H7 (cell line): ENCODE results near the gene PLSCR4. TPM values are rescaled to one million over a fixed set of nuclear protein-coding genes. Genes with fewer than 3 reads are reported as not detected.
"Not testable (repeated sequence)": the region's sequence is repeated elsewhere in the genome, so short reads cannot be mapped to it uniquely, and the experiment has no call there.

ENCODE experiments used
- DNase-seq: peaks from one replicate; pipeline ENCODE4 v3.0.0; 2012
- H3K27me3 ChIP-seq: 2 replicates; pipeline ENCODE4 v1.6.0; 2011; ENCODE audit warnings: mild to moderate bottlenecking, low read length; ENCODE audit not compliant: control insufficient read depth, insufficient read depth
- H3K36me3 ChIP-seq: replicated peaks from 2 replicates; pipeline ENCODE4 v1.5.1; 2011; ENCODE audit warnings: low read length; ENCODE audit not compliant: control insufficient read depth, insufficient read depth
- H3K4me3 ChIP-seq: 2 replicates; pipeline ENCODE4 v1.5.1; 2011; ENCODE audit warnings: low read depth, mild to moderate bottlenecking, control low read depth, low read length, moderate library complexity; ENCODE audit not compliant: insufficient read depth
- total RNA-seq: library from RNA; depleted of rRNA; stranded (reverse); fragments of >200 nt; shearing (Covaris generic); gene quantifications from 2 replicates; pipeline ENCODE4 v1.2.3, GENCODE V29; 2014; rRNA removed

The PLSCR4 gene, protein sequence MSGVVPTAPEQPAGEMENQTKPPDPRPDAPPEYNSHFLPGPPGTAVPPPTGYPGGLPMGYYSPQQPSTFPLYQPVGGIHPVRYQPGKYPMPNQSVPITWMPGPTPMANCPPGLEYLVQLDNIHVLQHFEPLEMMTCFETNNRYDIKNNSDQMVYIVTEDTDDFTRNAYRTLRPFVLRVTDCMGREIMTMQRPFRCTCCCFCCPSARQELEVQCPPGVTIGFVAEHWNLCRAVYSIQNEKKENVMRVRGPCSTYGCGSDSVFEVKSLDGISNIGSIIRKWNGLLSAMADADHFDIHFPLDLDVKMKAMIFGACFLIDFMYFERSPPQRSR
- total RNA-seq: 3.3 and 4.8 TPM in 2 replicates

DNA sequence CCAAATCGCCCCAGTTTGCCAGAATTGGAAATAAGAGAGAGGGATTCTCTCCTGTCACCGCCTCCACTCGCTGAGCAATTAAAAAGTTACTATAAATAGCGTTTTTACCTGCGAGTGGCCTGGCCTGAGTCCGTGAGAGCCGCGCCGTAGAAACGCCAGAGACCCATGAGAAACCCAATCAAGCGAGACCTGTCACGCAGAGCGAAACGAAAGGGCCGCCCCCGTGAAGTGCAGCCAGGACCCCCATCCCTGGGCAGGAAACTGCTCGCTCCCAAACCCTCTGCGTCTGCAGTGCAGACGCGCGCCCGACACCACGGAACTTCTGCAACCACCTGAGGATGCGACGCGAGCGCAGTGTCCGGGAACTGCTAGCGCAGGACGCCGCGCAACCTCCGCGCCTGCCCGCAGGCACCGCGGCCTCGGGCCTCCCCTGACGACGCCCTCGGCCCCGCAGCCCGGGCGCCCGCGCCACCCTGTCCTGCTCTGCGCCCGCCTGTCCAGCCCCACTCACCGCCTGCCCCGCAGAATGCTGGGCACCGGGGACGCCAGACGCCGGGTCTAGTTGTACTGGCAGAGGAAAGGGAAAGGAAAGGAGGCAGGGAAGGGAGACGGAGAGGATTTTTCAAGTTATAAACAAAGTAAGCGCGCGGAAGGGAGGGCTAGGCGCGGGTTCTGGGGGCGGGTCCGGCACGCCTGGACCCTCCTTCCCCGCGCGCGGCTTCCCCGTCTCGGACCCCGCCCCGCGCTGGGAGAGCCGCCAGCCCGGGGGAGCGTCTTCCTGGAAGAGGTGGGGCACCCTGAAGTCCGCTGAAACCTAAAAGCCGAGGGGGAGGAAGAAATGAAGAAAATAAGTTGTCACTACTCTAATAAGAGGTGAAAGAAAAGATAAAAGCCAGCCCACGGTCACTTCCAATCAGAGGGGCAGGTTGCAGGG, at the start of gene PLSCR4:
PLSCR4 (minus strand) TSS at position 657 of the 934 bp plus-strand sequence. CDS start 29,034 bp downstream, outside the sequence.
- peak; percentile 72 for DNase-seq
- Histone ChIP-seq H3K27me3 (peaks cover 4% of the 10 kb centered on the region; the same call in 1 of the 2 replicates), H3K36me3 (no peaks in the 10 kb centered on the region), H3K4me3 (peak within 1 kb of the TSS; percentile 65)

DNA sequence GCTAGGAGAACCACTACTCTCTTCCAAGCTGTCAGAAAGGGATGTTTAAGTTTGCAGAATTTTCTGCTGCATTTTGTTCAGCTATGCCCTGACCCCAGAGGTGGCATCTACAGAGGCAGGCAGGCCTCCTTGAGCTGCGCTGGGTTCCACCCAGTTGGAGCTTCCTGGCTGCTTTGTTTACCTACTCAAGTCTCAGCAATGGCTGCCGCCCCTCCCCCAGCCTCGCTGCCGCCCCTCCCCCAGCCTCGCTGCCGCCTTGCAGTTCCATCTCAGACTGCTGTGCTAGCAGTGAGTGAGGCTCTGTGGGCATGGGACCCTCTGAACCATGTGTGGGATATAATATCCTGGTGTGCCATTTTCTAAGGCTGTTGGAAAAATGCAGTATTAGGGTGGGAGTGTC, 42.5 kb upstream of the PLSCR4 start:
- not testable (repeated sequence) for DNase-seq, H3K36me3 ChIP-seq, H3K4me3 ChIP-seq, H3K27me3 ChIP-seq

DNA sequence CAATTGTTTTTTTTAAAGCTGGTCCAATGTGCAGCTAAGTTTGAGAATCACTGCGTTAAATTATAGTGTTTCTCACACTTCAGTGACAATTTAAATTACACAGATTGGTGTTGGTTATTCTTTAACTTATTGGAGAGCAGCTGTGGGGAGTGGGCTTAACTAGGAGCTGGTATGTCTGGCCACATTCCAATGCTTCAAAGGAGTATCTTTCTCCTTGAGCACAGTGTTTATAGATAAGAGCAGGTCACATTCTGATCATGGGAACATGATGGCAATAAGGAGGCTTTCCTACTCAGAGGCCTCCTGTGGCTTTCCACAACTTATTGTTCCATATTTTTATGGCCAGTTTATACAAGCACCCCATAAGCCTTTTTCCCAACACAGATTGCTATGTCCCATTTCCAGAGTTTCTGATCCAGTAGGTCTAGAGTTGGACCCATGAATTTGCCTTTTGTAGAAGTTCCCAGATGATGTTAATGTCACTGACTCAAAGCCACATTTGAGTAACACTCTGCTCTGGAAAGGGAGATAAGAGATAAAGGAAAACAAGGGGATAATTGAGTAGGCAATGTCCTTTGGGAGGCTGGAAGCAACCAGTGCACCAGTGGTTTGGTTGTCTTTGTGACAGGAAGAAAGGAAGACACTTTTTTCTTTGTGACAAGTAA, 33.0 kb upstream of the PLSCR4 start:
- no peak for DNase-seq
- Histone ChIP-seq H3K27me3 (no peaks in the 10 kb centered on the region), H3K36me3 (no peaks in the 10 kb centered on the region), H3K4me3 (no peak overlapping the region)

DNA sequence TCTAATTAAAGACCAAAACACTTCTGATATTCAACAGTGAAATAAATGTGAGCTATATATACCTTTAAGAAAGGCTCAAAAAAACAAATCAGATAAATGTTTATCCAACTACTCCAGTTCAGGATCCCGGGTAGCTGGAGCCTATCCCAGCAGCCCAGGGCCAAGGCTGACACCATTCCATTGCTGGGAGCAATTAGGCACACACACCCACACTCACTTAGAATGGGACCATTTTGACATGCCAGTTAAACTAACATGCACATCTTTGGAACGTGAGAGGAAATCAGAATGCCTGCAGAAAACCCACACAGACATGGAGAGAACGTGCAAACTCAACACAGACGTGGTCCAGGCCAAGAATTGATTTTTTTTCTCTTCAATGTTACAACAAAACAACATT, 30.0 kb upstream of the PLSCR4 start:
- H3K27me3 ChIP-seq: no peaks in the 10 kb centered on the region
- no peak for DNase-seq
- H3K4me3 ChIP-seq: no peak overlapping the region
- H3K36me3 ChIP-seq: no peaks in the 10 kb centered on the region

DNA sequence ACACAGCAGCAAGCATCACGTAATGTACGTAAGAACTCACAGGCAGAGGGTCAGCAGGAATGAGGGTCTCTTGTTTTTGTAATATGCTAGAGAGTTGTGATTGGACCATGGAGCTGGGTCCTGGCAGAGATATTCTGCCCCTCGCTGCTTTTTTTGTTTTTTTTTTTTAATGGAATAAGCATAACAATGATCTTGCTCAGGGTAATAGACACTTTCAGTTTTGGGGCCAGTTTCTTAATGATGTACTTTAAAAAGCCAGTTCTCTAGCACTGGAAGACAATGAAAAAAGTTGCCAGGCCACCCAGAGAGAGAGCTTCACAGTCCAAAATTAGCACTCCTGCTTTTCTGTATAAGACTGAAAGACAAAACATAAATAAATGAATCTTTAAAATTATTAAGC, 29.0 kb upstream of the PLSCR4 start:
- no peak for DNase-seq
- Histone ChIP-seq H3K27me3 (no peaks in the 10 kb centered on the region), H3K4me3 (no peak overlapping the region), H3K36me3 (no peaks in the 10 kb centered on the region)

DNA sequence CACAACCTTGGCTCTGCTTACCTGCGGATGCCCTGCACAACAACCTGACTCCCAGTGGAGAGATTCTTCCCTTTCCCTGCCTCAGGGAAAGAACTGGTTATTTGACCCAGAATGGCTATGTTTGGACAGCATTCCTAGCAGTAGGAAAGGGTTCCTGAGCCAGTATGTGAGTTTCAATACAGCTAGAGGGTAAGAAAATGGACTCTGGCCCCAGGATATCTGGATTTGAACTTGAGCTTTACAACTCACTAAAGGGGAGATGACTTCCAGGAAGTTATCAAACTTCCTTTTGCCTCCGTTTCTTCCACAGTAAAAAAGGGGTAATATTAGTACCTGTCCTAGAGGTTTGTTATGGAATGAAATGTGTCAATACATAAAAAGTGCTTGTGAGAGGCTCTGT, 28.1 kb upstream of the PLSCR4 start:
- Histone ChIP-seq H3K36me3 (no peaks in the 10 kb centered on the region), H3K27me3 (no peaks in the 10 kb centered on the region), H3K4me3 (no peak overlapping the region)
- no peak for DNase-seq

DNA sequence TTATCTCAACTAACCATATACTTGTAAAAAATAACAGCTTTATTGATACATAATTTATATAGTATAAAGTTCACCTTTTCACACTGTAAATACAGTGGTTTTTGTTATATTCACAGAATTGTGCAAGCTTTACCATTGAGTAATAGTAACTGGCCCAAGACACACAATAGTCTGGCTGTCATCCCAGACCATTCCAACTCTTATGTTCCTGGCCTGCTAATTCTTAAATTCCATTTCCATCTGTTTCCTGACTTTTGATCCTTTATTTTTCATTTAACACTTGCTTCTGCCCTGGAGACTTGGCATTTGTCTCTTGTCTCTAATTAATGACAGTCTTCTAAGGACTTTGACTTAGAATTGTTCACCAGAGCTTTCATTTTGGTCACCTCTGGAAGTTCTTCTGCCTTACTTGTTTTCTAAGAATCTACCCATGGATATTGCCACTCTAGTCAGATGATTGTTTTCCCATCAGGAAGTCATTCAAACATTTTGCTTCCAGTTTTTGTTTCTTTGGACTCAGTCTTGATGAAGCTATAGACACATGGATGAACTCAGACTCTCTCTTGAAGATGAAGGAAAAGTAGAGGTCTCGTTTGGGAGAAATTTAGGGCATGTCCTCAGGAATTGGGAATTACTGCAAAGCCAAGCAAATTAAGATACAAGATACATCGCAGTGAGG, 27.2 kb upstream of the PLSCR4 start:
- no peaks in the 10 kb centered on the region for H3K36me3 ChIP-seq
- no peaks in the 10 kb centered on the region for H3K27me3 ChIP-seq
- H3K4me3 ChIP-seq: no peak overlapping the region
- DNase-seq: no peak

DNA sequence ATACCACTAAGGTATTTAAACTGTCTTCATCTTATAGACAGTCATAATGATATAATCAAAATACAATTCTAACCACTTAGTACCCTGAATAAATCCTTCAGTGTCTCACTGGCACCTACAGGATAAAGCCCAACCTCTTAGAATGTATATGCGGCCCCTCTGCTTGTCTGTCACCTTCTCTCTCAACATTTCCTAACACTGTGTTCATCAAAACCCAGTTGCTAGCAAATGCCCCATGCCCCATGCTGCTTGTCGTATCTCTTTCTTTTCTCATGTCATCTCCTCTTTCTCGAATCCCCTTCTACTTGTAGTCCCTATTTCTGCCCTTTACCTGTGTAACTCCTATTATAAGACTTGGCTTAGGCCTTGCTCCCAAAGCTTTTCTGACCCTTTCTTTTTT, 24.6 kb upstream of the PLSCR4 start:
- no peak for DNase-seq
- Histone ChIP-seq H3K36me3 (no peaks in the 10 kb centered on the region), H3K27me3 (no peaks in the 10 kb centered on the region), H3K4me3 (no peak overlapping the region)

DNA sequence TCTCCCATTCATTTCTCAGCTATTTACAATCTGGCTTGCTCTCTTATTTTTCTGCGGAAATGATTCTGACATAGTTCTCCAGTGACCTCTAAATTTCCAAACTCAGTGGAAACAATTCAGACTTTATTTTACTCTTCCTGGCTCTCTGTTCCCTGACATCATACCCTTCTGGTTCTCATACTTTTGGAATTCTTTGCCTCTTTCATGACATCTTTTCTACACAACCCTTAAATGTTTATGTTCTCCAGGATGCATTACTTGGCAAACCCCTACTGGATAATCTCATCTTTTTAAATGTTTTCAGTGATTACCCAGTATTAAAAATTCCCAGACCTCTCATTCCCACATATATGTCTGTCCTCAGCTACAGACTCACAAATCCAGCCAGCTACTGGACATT, 23.9 kb upstream of the PLSCR4 start:
- Histone ChIP-seq H3K36me3 (no peaks in the 10 kb centered on the region), H3K27me3 (no peaks in the 10 kb centered on the region), H3K4me3 (no peak overlapping the region)
- no peak for DNase-seq

DNA sequence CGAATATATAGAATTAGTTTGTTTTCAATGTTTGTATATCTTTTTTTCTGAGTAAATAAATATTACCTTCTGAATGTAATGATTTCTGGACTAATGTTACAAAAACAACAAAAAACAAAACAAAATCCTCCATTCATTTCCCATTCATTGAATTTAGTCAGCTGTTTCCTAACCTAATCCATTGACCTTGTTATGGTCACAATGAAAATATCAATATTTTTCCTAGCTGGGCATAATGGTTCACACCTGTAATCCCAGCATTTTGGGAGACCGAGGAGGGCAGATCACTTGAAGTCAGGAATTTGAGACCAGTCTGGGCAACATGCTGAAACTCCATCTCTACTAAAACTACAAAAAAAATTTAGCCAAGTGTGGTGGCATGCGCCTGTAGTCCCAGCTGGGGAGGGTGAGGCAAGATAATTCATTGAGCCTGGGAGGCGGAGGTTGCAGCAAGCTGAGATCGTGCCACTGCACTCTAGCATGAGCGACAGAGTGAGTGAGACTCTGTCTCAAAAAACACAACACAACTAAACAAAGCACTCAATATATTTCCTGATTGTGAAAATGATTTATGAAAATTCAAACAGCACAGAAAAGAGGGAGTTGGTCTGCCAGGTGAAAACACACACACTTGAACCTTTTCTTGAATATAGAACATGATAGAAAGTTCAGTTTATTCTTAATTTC, 23.0 kb upstream of the PLSCR4 start:
- Histone ChIP-seq H3K4me3 (no peak overlapping the region), H3K36me3 (no peaks in the 10 kb centered on the region), H3K27me3 (no peaks in the 10 kb centered on the region)
- DNase-seq: no peak

DNA sequence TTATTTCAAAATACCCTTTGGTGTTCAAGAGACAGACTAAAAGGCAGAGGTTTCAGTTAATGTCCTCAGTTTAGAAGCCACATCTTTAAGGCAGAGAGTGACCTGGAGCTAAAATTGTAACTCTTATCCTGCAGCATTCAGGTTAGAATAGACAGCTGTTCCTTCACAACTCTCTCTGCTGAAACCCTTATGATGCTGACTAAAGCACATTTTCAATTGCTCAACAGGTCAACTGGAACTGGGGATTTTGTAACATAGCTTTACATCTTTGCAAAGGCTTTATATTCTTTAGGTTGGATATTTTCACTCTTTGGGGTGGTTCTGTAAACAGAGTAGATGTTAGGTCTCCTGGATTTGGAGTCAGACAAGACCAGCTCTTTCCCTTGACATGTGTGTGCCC, 20.3 kb upstream of the PLSCR4 start:
- H3K27me3 ChIP-seq: no peaks in the 10 kb centered on the region
- no peak overlapping the region for H3K4me3 ChIP-seq
- H3K36me3 ChIP-seq: no peaks in the 10 kb centered on the region
- DNase-seq: no peak

DNA sequence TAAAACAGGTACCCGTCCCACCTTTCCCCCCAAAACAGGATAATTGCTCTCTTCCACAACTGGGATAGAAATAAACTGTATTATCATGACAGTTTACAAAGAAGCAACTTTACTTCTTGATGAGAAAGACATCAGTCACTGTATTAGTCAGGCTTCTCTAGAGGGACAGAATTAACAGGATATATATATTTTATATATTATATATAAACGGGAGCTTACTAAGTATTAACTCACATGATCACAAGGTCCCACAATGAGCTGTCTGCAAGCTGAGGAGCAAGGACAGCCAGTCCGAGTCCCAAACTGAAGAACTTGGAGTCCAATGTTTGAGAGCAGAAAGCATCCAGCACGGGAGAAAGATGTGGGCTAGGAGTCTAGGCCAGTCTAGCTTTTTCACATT, 18.4 kb upstream of the PLSCR4 start:
- Histone ChIP-seq H3K4me3 (no peak overlapping the region), H3K27me3 (no peaks in the 10 kb centered on the region), H3K36me3 (no peaks in the 10 kb centered on the region)
- DNase-seq: no peak

DNA sequence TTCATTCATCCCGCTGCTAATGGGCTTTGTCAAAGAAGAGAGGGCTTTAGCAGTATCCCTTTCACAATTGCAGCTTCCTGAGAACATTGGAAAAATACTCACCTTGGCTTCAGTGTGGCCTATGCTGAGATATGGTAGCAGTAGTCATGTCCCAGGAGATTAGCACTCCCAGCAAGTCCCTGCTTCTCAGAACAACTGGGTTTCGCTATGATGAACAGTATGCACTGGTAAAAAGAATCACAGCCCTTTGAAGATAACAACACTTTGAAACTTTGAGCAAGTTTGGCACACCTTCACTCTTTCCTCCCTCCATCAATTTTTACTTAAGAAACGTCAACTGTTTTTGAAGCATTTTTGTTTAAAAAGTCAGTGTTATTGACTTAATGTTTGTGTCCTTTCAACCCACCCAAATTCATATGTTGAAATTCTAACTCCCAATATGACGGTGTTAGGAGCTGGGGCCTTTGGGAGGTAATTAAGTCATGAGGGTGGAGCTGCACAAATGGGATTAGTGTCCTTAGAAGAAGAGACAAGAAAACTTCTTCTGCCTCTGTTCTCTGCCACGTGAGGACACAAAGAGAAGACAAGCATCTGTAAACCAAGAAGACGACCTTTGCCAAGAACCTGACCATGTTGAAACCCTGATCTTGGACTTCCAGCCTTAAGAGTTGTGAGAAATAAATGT, 17.8 kb upstream of the PLSCR4 start:
- Histone ChIP-seq H3K4me3 (no peak overlapping the region), H3K36me3 (no peaks in the 10 kb centered on the region), H3K27me3 (no peaks in the 10 kb centered on the region)
- DNase-seq: no peak
